ENCODE measurements around the gene BRI3.

BRI3 gene

DNA sequence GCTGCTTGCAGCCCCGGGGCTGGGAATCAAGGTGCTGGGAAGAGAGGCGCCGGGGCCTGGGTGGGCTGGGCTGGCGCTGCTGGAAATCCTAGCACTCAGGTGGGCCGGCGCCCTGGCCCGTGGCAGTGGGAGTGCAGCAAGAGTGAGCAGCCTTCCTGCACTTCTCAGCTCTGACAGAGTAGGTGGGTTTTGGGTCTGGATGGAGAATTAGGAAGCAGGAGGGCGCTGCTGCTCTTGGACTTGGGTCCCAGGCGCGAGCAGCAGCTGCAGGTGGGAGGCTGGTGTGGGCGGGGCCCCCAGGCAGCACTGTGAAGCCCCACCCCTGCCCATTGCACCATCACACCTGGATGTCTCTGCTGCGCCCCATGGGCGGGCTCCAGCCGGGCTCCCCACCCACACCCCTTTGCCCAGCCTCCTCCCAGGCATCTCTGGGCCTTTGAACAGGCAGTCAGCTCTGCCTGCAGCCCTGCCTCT, 6.0 kb downstream of the BRI3 start:
- no peak for DNase-seq (ENCODE audit: low spot score)

DNA sequence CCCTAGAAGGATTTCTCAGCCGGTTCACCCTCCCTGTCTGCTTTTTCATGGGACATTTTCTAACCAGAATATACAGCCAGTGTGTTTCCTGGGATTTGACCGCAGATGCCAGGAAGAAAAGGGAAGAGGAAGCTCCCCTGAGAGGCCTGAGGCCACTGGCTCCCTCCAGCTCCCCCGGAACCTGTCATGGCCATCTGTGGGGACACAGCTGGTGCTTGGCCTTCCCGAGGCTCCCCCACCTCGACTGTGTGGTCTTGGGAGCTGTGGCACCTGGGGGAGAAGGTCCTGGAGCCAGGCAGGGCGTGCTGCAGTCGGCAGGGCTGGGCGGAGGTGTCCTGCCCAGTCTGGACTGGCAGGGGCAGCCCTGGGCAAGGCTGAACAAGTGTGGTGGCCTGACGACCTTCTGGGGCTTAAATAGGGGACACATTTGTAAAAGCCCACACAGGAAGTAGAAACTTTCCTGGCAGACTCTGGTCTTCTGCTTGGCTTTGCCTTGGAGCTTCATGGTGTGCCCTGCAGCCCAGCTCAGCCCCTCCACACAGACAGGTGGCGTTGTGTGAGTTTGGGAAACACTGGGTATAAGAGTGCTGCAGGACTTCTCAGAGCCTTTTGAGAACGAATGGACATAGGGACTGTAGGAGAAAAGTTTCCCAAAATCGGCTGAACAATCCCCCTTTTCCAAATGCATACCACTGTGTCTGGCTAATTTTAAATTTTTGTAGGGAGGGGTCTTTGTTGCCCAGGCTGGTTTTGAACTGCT, 6.8 kb downstream of the BRI3 start:
- no peak for DNase-seq (ENCODE audit: low spot score)

DNA sequence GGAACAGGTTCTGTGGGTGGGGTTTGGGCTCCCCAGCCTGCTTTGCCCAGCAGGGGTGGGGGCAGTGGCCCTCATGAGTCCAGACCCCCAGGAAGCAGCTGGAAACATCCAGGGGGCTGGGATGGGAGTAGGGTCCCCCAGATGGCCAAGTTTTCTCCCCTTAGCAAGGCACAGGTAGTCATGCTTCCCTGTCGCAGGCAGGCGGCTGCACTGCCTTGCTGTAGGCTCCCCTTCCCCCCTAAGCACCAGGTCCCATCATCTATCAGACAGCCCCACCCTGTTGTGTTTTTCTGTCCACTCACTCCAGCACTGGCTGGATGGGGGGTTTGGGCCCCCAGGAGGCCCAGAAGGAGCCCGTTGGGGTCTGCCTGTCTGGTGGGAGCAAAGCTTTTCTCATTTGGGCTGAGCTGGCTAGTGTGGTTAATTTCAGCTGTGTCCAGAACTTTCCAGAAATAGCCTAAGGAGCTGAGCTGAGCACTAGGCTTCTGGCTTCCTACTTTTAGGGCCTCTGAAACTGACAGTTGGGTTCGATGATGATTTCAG, 7.9 kb downstream of the BRI3 start:
- no peak for DNase-seq (ENCODE audit: low spot score)

DNA sequence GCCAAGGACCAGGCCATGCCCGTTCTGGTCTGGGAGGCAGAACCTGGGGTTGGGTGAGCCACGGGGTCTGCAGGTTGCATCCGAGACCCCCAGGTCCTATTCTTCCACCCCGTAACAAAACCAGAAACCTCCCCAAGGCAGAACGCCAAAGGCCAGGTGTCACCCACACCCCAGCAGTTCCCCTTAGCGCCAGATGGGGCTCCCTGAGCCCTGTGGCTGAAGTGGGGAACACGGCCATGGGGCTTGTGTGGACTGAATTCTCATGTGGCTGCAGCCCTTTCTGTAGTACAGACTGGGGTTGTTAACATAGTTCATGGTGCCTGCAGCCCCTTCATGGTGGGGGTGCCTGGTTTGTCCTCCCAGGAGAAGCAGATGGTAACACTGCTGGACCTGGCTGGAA, 10.2 kb downstream of the BRI3 start:
- no peak for DNase-seq (ENCODE audit: low spot score)

DNA sequence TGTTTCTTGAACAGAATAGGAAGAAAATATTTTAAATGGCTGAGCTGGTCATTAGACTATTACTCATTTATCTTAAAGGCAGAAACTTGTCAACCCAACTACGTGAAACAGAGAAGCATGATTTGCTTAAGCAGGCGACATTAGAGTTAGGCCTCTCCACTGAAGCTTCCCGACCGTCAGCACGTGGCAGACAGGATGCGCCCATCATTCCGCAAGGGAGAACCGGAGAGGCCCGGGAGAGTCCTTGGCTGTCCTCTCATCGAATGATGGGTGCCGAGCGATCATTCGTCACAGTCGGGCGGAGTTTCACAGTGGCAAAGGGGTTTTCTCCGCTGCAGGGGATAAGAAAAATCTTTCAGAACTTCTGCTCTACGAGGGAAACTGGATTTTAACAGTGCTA, 11.8 kb downstream of the BRI3 start:
- no peak for DNase-seq (ENCODE audit: low spot score)

DNA sequence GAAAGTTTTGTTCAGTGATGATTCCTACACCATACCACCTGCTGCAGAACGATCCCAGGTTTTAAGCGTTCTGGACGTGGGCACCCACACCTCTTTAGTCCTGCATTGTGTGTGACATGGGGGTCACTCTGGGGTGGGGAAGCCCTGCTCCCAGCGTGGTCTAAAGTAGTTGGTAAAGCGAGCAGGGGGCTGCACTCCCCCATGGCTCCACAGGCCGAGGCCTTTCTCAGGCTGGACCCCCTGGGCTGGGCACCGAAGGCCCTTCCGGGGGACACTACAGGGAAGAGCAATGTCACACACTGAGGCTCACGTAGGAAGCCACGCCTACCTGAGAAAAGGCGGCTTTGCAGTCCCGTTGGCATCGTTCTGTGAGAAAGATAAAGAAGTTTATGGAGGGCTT, 12.3 kb downstream of the BRI3 start:
- DNase-seq (ENCODE audit: low spot score), result no peak

DNA sequence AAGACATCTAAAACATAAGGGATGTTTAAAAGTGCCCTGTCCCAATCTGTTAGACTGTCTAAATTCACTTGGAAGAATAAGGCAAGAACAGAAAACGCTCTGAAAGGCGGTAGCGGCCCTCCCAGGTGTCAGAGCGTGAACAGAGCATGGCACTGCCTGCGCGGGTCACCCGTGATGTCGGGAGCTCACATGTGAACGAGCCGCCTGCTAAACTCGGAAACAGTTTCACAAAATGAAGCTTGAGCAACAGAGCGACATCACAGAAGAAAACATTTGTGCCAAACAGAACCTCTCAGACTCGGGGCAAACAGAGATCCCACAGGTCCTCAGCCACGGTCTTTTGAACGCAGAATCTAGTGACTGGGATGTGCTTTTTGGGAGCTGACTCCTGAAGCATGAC, 12.8 kb downstream of the BRI3 start:
- DNase-seq (ENCODE audit: low spot score), result no peak

DNA sequence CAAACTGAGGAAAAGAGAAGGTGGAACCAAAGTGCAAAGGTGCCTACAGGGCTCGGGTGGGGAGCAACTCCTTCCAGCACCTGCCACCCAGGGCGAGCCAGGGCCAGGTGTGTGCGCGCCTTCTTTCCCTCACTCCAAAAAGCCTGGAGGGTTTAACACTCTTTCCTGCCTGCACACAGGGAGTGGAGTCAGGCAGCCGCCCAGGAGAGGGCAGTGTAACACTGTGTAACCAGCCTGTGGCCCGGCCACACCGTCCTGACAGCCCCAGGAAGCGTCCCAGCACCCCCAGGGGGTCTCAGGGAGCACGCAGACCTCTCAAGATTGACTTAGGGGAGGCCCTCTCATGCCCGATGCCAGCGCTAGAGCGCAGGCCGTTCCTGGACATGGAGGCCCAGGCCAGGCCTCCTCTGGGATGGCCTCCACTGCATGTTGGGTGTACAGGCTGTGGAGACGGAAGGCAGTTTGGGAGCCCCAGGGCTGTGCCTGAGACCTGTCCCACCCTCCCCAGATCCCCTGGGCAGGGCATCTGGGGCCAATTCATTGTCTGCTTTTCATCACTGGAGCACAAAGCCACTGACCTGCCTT, 13.4 kb downstream of the BRI3 start:
- peak; percentile 27 for DNase-seq (ENCODE audit: low spot score)

DNA sequence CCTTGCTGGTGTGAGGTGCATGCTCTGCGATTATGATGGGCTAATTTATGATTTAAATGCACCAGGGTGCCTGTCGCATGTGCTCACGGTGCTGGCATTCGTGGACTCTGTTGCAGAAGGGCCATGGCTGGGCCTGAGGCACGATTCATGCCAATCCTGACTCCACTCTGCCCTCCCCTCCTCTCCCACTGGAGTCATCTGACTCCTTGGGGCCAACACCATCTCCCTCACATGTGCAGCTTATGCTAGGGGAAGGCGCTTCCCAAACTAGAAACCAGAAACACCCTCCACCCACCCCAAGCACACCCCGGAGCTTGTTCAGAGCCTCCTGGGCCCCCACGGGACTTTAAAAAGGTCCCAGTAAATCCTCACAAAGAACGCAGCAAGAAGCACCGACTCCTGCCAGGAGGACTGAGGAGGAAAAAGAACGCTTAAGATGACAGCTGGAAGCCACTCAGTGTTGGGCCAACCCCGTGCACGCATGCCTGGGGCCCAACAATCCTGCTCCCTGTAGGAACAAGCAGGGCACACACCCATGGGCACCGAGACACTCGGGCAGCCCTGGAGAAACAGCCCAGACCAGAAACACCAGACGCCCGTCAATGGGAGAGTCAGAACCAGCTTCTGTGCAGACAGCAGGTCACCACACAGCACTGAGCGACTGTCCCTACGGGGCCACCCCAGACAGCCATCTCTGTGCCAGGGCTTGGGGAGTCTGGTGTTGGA, 14.1 kb downstream of the BRI3 start:
- DNase-seq (ENCODE audit: low spot score), result no peak

DNA sequence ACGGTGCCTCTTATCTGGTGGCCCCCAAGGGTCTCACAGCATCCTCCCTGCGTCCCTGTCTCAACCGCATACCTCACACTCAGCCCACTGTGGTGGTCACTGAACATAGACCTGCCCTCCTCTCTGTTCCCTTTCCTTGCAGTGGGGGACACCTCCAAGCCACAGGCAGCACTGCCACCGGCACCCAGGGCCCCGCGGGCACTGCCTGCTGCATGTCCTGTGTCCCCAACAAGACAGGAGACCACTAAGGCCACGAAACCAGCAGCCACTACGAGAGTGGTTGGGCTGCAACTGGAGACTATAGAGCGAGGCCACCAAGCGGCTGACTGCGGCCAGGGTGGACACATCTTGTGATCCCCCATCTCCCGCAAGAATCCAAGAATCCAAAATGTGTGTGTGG, 15.3 kb downstream of the BRI3 start:
- no peak for DNase-seq (ENCODE audit: low spot score)

DNA sequence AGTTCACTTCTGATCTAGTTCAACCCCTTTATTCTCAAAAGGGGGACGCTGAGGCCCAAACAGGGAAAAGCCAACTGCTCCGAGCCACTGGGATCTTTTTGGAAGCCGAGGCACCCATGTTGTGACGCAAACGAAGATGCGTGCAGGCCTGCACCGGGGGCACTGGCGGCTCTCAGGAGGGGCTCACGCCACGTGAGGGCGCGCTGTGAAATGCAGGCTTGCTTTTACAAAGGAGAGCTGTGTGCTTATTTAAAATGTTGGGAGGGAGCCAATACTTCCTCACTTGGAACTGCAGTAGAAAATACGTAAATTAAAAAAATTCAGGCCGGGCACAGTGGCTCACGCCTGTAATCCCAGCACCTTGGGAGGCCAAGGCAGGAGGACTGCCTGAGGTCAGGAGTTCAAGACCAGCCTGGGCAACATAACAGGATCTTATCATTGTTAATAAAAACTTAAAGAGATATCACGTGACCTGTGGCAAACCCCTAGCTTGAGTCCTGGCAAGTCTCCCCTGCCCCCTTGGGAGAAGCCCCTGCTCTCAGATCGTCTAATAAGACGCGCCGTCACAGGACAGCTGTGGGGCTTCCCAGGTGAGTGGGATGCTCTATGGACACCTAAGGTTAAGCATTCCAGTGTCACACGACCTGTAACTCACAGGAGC, 16.3 kb downstream of the BRI3 start:
- DNase-seq (ENCODE audit: low spot score), result no peak

DNA sequence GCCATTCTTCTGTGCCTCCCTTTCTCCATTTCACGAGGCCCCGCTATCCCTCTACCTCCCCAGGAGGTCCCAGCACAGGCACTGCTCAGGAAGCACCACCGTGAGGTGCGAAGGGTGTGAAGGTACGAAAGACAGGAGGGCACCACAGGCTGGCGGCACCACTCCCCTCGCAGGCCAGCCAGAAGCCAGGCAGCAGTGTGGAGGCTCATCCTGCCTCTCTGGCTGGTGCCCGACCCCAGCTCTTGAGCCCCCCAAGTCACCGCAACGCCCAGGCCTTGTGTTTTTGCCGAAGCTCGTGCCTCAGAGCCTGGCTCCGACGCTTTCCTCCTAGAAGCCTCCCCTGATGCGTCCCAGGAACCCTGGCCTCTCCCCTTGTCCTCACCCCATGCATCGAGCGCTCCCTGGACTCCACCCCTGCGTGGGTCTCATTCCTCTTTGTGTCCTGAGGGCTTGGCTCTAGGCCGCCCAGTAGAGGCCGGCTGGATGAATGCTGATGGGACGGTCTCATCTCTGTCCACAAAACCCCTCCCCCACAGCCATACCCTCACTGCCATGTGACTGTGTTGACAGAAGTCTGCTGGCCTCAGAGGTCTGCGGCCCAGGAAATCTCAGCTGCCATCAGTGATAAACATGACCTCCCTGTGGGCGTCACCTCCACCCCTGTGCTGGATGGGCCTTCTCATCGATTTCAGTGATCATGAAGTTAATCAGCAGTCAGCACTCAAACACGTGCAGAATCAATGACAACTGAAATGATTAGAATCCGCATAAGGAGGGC, 19.3 kb downstream of the BRI3 start:
- no peak for DNase-seq (ENCODE audit: low spot score)

DNA sequence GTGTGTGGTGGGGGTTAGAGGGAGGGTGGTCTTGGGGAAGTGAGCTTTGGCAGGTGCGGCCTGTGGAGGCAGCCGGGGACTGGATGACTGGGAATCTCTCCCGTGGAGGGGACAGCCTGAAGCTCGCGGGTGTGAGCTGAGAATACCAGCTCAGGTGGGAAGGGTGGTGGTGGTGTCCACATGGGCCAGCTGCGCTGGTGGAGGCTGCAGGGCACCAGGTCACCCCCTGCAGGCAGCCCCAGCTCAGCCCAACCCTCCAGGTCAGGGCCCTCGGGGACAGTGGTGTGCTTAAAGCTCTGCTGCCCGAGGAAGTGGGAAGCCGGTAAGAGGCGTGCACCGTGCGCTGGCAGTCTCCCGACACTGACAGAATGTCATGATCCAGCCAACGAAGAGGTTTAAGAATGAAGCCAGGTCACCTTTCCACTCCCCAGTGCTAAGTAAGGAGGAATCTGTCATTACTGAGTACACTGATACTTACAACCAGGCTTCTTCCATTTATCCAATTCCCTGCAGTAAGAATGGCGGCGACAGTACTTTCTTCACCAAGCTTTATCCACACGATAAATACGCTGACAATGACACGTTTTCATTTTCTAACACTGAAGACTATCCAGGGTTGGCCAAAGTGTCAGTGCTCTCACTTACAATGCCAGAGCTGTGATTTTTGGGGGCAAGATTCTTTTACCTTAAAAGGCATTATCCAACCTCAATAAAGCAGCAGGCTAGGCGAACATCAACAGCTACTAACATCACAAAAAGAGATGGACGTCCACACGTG, 20.4 kb downstream of the BRI3 start:
- no peak for DNase-seq (ENCODE audit: low spot score)

DNA sequence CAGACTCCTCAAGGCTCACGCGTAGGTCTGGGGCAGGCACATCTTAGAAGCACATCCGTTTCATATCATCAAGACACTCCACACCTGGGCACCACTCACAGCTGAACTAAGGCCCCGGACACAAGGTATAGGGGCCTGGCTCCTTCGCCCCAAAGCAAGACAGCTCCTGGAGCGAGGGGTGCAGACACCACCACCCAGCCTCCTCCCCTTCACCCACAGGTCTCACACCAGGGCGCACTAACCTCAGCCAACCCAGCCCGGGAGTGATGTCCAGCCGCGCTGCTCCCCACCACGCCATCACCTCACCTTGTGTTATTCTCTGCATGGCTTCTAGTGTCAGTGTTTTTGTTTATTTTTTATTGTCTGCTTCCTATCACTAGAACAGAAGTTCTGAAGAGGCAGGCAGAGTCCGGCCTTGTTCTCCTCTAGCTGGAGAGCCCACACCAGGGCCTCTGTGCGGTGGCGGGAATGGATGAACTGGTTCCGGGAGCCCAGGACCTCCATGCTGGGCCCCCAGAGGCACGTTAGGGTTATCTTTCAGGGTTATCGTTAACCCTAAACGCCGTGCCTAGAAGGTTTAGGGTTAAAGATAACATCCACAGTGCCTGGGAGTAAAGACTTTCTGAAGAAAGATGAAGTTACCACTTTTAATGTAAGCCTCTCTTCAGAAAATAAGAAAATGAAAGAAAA, 21.8 kb downstream of the BRI3 start:
- DNase-seq (ENCODE audit: low spot score), result no peak

DNA sequence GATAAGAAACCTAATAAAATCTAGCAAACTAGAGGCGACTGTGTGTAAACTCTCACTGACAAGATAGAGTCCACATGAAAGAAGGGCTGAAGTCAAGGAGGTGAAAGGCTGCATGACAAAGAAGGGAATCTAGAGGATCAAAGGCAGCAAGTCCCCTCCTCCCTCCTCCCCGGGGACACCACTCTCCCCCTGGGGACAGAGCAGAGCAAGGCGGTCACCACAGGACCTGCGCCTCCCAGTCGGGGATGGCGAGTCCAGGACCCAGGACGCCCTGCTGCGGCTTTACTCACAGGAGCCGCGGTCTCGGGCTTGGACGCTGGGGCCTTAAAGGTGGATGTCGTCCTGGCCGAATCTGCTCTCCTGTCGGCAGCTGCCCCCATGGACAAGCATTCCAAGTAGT, 22.4 kb downstream of the BRI3 start:
- DNase-seq (ENCODE audit: low spot score), result no peak

DNA sequence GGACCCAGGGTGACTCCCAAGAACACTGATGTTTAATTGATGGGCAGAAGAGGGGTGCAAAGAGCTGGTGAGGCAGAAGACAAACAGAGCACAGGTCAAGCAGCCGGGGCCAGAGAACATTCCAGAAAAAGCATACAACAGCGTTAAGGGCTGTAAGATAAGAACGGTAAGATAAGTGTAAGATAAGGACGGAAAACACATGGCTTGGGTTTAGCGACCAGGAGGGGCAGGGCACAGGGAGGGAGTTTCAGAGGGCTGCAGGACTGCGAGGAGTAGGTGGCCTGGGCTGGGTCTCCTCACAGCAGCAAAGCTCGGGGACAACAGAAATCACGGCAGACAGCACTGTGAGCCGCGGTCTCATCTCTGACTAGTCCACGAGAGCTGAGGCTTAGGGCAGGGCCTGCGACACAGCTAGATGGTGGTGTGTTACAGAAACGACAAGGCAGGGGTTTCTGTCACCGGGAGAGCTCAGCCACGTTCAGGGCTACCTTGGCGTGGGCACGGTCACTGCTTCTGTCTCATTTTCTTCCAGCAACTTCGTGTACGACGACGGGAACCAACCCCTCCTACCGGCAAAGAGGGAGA, 24.6 kb downstream of the BRI3 start:
- no peak for DNase-seq (ENCODE audit: low spot score)

DNA sequence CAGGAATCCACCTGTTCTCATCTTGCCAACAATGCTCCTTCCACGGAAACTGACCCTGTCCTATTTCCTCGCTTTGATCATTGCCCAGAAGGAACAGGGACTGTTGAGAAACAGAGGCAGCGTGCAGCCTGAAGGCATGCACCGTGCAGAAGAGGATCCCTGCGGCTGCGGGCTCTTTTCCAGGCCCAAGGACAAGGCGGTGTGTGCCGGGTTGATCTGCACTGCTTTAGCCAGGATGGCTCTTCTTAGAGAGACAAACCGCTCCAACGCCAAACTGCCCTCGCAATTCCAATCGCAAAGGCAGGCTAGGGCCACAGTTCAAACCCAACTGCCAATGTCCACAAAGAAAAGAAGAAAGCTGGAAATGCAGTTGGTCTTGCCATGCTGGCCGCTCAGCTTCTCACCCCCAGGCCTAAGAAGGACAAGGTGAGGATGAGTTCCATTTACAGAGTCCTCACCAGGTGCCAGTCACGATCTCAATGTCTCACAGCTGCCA, 26.5 kb downstream of the BRI3 start:
- DNase-seq (ENCODE audit: low spot score), result no peak

DNA sequence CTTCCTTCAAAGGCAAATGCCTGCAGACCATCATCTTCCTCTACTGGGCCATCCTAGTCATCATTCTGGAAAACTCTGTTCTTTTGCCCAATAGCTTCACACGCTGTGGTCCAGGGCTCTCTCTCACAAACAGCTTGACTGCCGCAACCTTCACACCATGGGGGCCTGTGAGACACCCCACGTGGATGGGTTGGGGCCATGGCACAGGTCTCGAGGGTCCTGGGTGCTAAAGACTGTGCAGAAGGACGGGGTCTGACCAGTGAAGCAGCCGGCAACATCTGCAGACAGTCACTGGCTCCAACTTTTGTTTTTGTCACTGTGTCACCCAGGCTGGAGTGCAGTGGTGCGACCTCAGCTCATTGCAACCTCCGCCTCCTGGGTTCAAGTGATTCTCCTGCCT, 28.1 kb downstream of the BRI3 start:
- no peak for DNase-seq (ENCODE audit: low spot score)

DNA sequence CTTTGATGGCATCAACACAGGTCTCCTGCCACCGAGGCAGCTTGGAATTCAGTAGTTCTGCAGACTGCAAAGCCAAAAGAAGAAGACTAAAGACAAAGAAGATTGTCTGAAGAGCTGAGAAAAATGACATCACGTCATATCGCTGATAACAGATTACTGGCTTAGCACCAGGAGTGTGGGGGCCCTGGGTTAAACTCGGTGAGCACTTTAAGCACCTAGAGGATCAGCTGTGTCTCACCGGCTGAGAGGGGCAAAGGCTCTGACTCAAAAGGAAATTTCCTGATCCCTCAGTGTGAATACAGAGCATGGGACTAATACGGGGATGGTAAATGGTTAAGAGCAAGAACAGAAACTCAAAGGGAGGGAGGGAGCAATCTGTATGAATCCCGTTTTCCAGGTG, 30.7 kb downstream of the BRI3 start:
- no peak for DNase-seq (ENCODE audit: low spot score)

DNA sequence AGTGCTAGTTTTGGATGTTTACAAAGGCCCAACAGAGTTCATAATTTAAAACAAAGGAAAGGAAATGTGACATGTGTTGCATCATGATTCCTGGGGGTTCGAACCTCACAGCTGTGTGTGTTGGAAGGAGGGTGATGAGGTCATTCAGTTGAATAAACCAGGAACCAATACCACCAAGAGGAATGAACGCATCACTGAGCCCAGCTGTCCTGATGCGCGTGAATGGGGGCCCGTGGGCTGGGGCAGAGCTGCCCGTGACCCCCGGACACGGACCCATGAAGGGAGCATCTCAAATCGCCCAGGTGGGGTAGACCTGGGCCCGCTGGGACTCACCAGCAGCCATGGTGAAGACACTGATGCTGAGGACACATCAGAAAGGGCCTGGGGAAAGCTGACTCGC, 33.0 kb downstream of the BRI3 start:
- DNase-seq (ENCODE audit: low spot score), result no peak
